Measurements from ENCODE around the gene SPACA6. TPM values are rescaled to one million over a fixed set of nuclear protein-coding genes. Genes with fewer than 3 reads are reported as not detected.

The SPACA6 gene
- polyA plus RNA-seq, 1 donor (not counting 4 experiments of a cell fraction or from before 2014, with no cell fraction given), result 4.3 TPM

- Histone ChIP-seq H3K9ac (ENCODE audit: control insufficient read depth, extremely low read depth, insufficient read depth, low read length) (peak overlapping the region; percentile 35), H2AFZ (ENCODE audit: control insufficient read depth, low read length) (no peak overlapping the region), H3K9me1 (ENCODE audit: control insufficient read depth, extremely low read depth, insufficient read depth, low read length) (peaks cover 2% of the 10 kb centered on the region), H3K27ac (ENCODE audit: control insufficient read depth, insufficient read depth, low read length) (no peak overlapping the region), H3K27me3 (ENCODE audit: control insufficient read depth, extremely low read depth, insufficient read depth, low read length) (no peaks in the 10 kb centered on the region), H3K4me2 (ENCODE audit: control insufficient read depth, extremely low read depth, insufficient read depth, low read depth, low read length) (peak overlapping the region; percentile 56), H3K79me2 (ENCODE audit: control insufficient read depth, insufficient read depth, low read length) (peaks cover 54% of the 10 kb centered on the region), H3K4me3 (ENCODE audit: control insufficient read depth in 2 of 3, extremely low read depth in 1 of 3, insufficient read depth in 2 of 3, low read depth in 1 of 3, low read length in 3 of 3) (peak overlapping the region; percentile 74 to 82 (median 75)), H3K9me3 (ENCODE audit: control insufficient read depth, low read depth, low read length) (no peaks in the 10 kb centered on the region), H3K36me3 (ENCODE audit: control insufficient read depth in 2 of 2, extremely low read depth in 1 of 2, insufficient read depth in 2 of 2, low read length in 2 of 2) (peaks cover 16 to 33% of the 10 kb centered on the region in 2 experiments), H4K20me1 (ENCODE audit: control insufficient read depth, extremely low read depth, insufficient read depth, low read length) (peaks cover 5% of the 10 kb centered on the region), H3K4me1 (ENCODE audit: control insufficient read depth, extremely low read depth, insufficient read depth, low read length) (peaks cover 15% of the 10 kb centered on the region)
- FAIRE-seq, result no peak
- no peak for DNase-seq (ENCODE audit: low read depth, low spot score)
- TF ChIP-seq EZH2 (IDR thresholded peaks at IDR 0.05; ENCODE audit: low read length), result no peak
- TF ChIP-seq, protein P1, sequence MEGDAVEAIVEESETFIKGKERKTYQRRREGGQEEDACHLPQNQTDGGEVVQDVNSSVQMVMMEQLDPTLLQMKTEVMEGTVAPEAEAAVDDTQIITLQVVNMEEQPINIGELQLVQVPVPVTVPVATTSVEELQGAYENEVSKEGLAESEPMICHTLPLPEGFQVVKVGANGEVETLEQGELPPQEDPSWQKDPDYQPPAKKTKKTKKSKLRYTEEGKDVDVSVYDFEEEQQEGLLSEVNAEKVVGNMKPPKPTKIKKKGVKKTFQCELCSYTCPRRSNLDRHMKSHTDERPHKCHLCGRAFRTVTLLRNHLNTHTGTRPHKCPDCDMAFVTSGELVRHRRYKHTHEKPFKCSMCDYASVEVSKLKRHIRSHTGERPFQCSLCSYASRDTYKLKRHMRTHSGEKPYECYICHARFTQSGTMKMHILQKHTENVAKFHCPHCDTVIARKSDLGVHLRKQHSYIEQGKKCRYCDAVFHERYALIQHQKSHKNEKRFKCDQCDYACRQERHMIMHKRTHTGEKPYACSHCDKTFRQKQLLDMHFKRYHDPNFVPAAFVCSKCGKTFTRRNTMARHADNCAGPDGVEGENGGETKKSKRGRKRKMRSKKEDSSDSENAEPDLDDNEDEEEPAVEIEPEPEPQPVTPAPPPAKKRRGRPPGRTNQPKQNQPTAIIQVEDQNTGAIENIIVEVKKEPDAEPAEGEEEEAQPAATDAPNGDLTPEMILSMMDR (optimal IDR thresholded peaks at IDR 0.05 in 1 of 3, IDR thresholded peaks at IDR 0.05 in 1 of 3, conservative IDR thresholded peaks at IDR 0.05 in 1 of 3; ENCODE audit: extremely low read depth in 1 of 3, insufficient read depth in 2 of 3, low read length in 3 of 3), result no peak
- dilution Hi-C loops (cut with MboI; ENCODE audit: extremely low pct_ligation_motif_present, low sequenced_read_pairs), result no loop called here
Observed at GRCh38 chr19:51691584-51692428, 1.3 kb upstream of the SPACA6 start.

GRCh38 chr19:51692468-51692867 lies 662 bp upstream of the SPACA6 start:
- no peaks in the 10 kb centered on the region for H3K9me3 ChIP-seq (ENCODE audit: control insufficient read depth, low read depth, low read length)
- peaks cover 17 to 35% of the 10 kb centered on the region in 2 experiments for H3K36me3 ChIP-seq (ENCODE audit: control insufficient read depth in 2 of 2, extremely low read depth in 1 of 2, insufficient read depth in 2 of 2, low read length in 2 of 2)
- dilution Hi-C loops (cut with MboI; ENCODE audit: extremely low pct_ligation_motif_present, low sequenced_read_pairs), result no loop called here
- peaks cover 13% of the 10 kb centered on the region for H3K4me1 ChIP-seq (ENCODE audit: control insufficient read depth, extremely low read depth, insufficient read depth, low read length)
- no peak for FAIRE-seq
- TF ChIP-seq, protein P1 (optimal IDR thresholded peaks at IDR 0.05 in 1 of 3, IDR thresholded peaks at IDR 0.05 in 1 of 3, conservative IDR thresholded peaks at IDR 0.05 in 1 of 3; ENCODE audit: extremely low read depth in 1 of 3, insufficient read depth in 2 of 3, low read length in 3 of 3), result no peak
- TF ChIP-seq EZH2 (IDR thresholded peaks at IDR 0.05; ENCODE audit: low read length), result no peak
- H4K20me1 ChIP-seq (ENCODE audit: control insufficient read depth, extremely low read depth, insufficient read depth, low read length), result peaks cover 5% of the 10 kb centered on the region
- peak overlapping the region; percentile 5 for H3K4me2 ChIP-seq (ENCODE audit: control insufficient read depth, extremely low read depth, insufficient read depth, low read depth, low read length)
- no peaks in the 10 kb centered on the region for H3K27me3 ChIP-seq (ENCODE audit: control insufficient read depth, extremely low read depth, insufficient read depth, low read length)
- H2AFZ ChIP-seq (ENCODE audit: control insufficient read depth, low read length), result no peak overlapping the region
- peaks cover 54% of the 10 kb centered on the region for H3K79me2 ChIP-seq (ENCODE audit: control insufficient read depth, insufficient read depth, low read length)
- no peak overlapping the region for H3K27ac ChIP-seq (ENCODE audit: control insufficient read depth, insufficient read depth, low read length)
- H3K4me3 ChIP-seq (ENCODE audit: control insufficient read depth in 2 of 3, extremely low read depth in 1 of 3, insufficient read depth in 2 of 3, low read depth in 1 of 3, low read length in 3 of 3), result no peak overlapping the region
- no peak overlapping the region for H3K9ac ChIP-seq (ENCODE audit: control insufficient read depth, extremely low read depth, insufficient read depth, low read length)
- DNase-seq (ENCODE audit: low read depth, low spot score), result no peak
- peaks cover 2% of the 10 kb centered on the region for H3K9me1 ChIP-seq (ENCODE audit: control insufficient read depth, extremely low read depth, insufficient read depth, low read length)

Measured in keratinocyte (primary cell).